Panc1 (cell line): ENCODE results near the gene NUDT3. TPM values are rescaled to one million over a fixed set of nuclear protein-coding genes. Genes with fewer than 3 reads are reported as not detected.

ENCODE experiments used
- ATAC-seq: fragments of 200-7000 bp; cut with Tn5 transposase; 2 replicates; pipeline ENCODE4 v1.9.1; 2020; ENCODE audit warnings: mild to moderate bottlenecking, moderate library complexity
- BruUV-seq: library from RNA; stranded (reverse); fragments of 400-500 nt; replicated peaks from 2 replicates; lab custom pipeline; 2021; lab: Mats Ljungman, UMichigan
- CTCF ChIA-PET: fragments of 300-600 bp; sonication (Branson Sonifier 250); formaldehyde crosslinking; loops from one replicate; lab custom pipeline; 2022; ENCODE audit warnings: antibody characterized with exemption; lab: Charles Lee
- POLR2A ChIA-PET: fragments of 300-600 bp; sonication (Branson Sonifier 250); formaldehyde crosslinking; loops from one replicate; lab custom pipeline; 2022; ENCODE audit warnings: antibody characterized with exemption; lab: Charles Lee
- DNase-seq: peaks from one replicate; pipeline ENCODE4 v3.0.0-alpha.2; 2010; ENCODE audit warnings: low read depth, low spot score
- H3K27ac ChIP-seq: 2 replicates; pipeline ENCODE4 v1.5.1; 2011; ENCODE audit warnings: mild to moderate bottlenecking, low read length, inconsistent platforms
- H3K27me3 ChIP-seq: fragments of 200-500 bp; sonication (Bioruptor generic); 2 replicates; pipeline ENCODE4 v1.6.0; 2014; ENCODE audit warnings: low read length, inconsistent platforms; ENCODE audit not compliant: control insufficient read depth, insufficient read depth
- H3K36me3 ChIP-seq: fragments of 200-500 bp; sonication (Bioruptor generic); 2 replicates; pipeline ENCODE4 v1.5.1; 2014; ENCODE audit warnings: inconsistent platforms, mild to moderate bottlenecking, low read length, moderate library complexity; ENCODE audit not compliant: control insufficient read depth, insufficient read depth
- H3K4me1 ChIP-seq: 2 replicates; pipeline ENCODE4 v1.5.1; 2011; ENCODE audit warnings: inconsistent platforms, mild to moderate bottlenecking, low read length, moderate library complexity; ENCODE audit not compliant: control insufficient read depth, insufficient read depth
- H3K4me3 ChIP-seq, 2 experiments: 2 replicates each; pipeline ENCODE4 v1.5.1; 2011 to 2012; ENCODE audit warnings: low read depth in 2 of 2, low read length in 2 of 2, mild to moderate bottlenecking in 2 of 2, inconsistent platforms in 1 of 2, moderate library complexity in 1 of 2
- H3K9me3 ChIP-seq: fragments of 200-500 bp; sonication (Bioruptor generic); 2 replicates; pipeline ENCODE4 v1.5.1; 2014; ENCODE audit warnings: low read depth, mild to moderate bottlenecking, inconsistent platforms, low read length, moderate library complexity; ENCODE audit not compliant: control insufficient read depth, insufficient read depth
- CTCF ChIP-seq: fragments of 450-650 bp; IDR thresholded peaks from 2 replicates; pipeline ENCODE4 v1.5.1; 2017; ENCODE audit warnings: mild to moderate bottlenecking
- POLR2AphosphoS5 ChIP-seq: IDR thresholded peaks from 2 replicates; pipeline ENCODE4 v1.6.1; 2012; ENCODE audit warnings: mild to moderate bottlenecking, low read depth, low read length, moderate library complexity
- REST ChIP-seq, 2 experiments: IDR thresholded peaks; 2 replicates each; pipeline ENCODE4 v1.6.1; 2011 to 2012; ENCODE audit warnings: low read depth in 2 of 2, control low read depth in 1 of 2, low read length in 1 of 2, mild to moderate bottlenecking in 1 of 2, moderate library complexity in 1 of 2; ENCODE audit not compliant: insufficient read depth in 1 of 2
- SIN3A ChIP-seq: IDR thresholded peaks from 2 replicates; pipeline ENCODE4 v1.6.1; 2012; ENCODE audit warnings: low read depth, mild to moderate bottlenecking, low read length, moderate library complexity, borderline replicate concordance; ENCODE audit not compliant: insufficient read depth
- TCF7L2 ChIP-seq: IDR thresholded peaks from 2 replicates; pipeline ENCODE4 v1.6.1; 2011; ENCODE audit warnings: mild to moderate bottlenecking, low read depth, low read length, inconsistent platforms
- in situ Hi-C: cut with HindIII; loops from 2 replicates; pipeline ENCODE4 v1.10.0; 2016; ENCODE audit warnings: low sequenced_read_pairs, low pct_unique_long_range_greater_than_20kb
- intact Hi-C: fragments of 100-400 bp; cut with micrococcal nuclease; formaldehyde crosslinking; loops from one replicate; pipeline ENCODE4 v1.10.0; 2022; ENCODE audit not compliant: unreplicated experiment
- total RNA-seq: library from RNA; stranded (reverse); gene quantifications from one replicate; pipeline ENCODE4 v1.2.1, GENCODE V29; 2021; ENCODE audit not compliant: unreplicated experiment

Gene NUDT3
- total RNA-seq, 1 experiment from 2014 or later, result 25.9 TPM

- DNase-seq, result no peak
- Histone ChIP-seq H3K27me3 (no peaks in the 10 kb centered on the region), H3K9me3 (peaks cover 3% of the 10 kb centered on the region; the same call in 1 of the 2 replicates), H3K36me3 (no peaks in the 10 kb centered on the region), H3K4me1 (peaks cover 11% of the 10 kb centered on the region; the same call in 1 of the 2 replicates), H3K4me3 (no peak overlapping the region), H3K27ac (no peak overlapping the region)
- BruUV-seq, result no TSS peak
- ChIA-PET POLR2A (no interaction called here), CTCF (no interaction called here)
- in situ Hi-C loops (no loop called here), intact Hi-C loops (no loop called here)
- no peak for ATAC-seq
- TF ChIP-seq TCF7L2 (no peak), SIN3A (no peak), CTCF (no peak), POLR2AphosphoS5 (no peak)
These were observed 1.5 kb upstream of the NUDT3 start for GRCh38 chr6:34393966-34394305.

- TSS peak; percentile 91 for BruUV-seq
These were observed 909 bp upstream of the NUDT3 start for GRCh38 chr6:34393191-34393965.

More at GRCh38 chr6:34393191-34393965, 909 bp upstream of the NUDT3 start:
- in situ Hi-C loops (no loop called here), intact Hi-C loops (no loop called here)
- Histone ChIP-seq H3K9me3 (peaks cover 3% of the 10 kb centered on the region; the same call in 1 of the 2 replicates), H3K4me1 (peaks cover 15% of the 10 kb centered on the region; the same call in 1 of the 2 replicates), H3K36me3 (no peaks in the 10 kb centered on the region), H3K27ac (peak overlapping the region; percentile 84), H3K4me3 (peak overlapping the region; percentile 80 to 81), H3K27me3 (no peaks in the 10 kb centered on the region)
- DNase-seq (no peak), ATAC-seq (no peak)
- POLR2A ChIA-PET, result no interaction called here
- TF ChIP-seq SIN3A, result no peak
- no peak for TF ChIP-seq TCF7L2
- no peak for TF ChIP-seq POLR2AphosphoS5
- TF ChIP-seq CTCF, result no peak
- TF ChIP-seq REST (IDR thresholded peaks at IDR 0.05; ENCODE audit: insufficient read depth in 1 of 2, low read depth in 2 of 2, low read length in 1 of 2), result no peak
- CTCF ChIA-PET, result no interaction called here
